ENCODE measurements around the gene PCA3. TPM values are rescaled to one million over a fixed set of nuclear protein-coding genes. Genes with fewer than 3 reads are reported as not detected.

PCA3 gene
- total RNA-seq, 1 experiment from 2014 or later, result not detected

DNA sequence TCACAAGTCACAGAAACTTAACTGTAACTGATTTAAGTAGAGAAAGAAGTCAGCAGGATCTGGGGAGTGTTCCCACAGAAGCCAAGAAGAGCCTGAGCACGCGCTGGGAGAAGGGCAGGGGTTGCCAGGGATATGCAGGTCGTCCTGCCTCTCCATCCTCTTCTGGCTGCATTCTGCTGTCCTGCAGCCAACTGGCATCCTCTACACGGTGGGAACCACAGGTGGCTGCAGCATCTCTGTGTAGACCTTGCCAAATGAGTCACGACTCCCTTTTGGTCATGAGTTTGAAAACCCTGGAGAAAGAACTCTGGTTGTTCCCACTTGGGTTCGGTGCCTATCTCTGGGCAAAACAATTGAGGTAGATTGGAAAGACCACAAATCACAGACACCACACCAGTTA lies 38.4 kb upstream of the PCA3 start (continued):
- TF ChIP-seq EGR1 (IDR thresholded peaks at IDR 0.05; ENCODE audit: low read depth) (no peak), ELF1 (IDR thresholded peaks at IDR 0.05; ENCODE audit: borderline replicate concordance, low read depth) (no peak), CEBPB (IDR thresholded peaks at IDR 0.05; ENCODE audit: low read depth) (no peak), EZH2phosphoT487 (IDR thresholded peaks at IDR 0.05; ENCODE audit: borderline replicate concordance) (no peak), SIN3A (IDR thresholded peaks at IDR 0.05; ENCODE audit: low read depth) (no peak), ZFX (IDR thresholded peaks at IDR 0.05) (no peak), CBX3 (IDR thresholded peaks at IDR 0.05; ENCODE audit: low read depth) (no peak), ZNF274 (IDR thresholded peaks at IDR 0.05; ENCODE audit: low read depth, low read length) (no peak), EZH2 (IDR thresholded peaks at IDR 0.05) (no peak), YY1 (IDR thresholded peaks at IDR 0.05; ENCODE audit: extremely low read depth, insufficient replicate concordance, low read depth, low read length) (no peak)

GRCh38 chr9:76729116-76729515 lies 35.1 kb upstream of the PCA3 start:
- H3K79me2 ChIP-seq (ENCODE audit: insufficient read depth, low read length), result no peaks in the 10 kb centered on the region
- H3K9me3 ChIP-seq (ENCODE audit: control insufficient read depth in 1 of 2, insufficient read depth in 1 of 2, low read depth in 1 of 2, low read length in 2 of 2), result no peaks in the 10 kb centered on the region
- ChIA-PET CTCF (no interaction called here), POLR2A (no interaction called here), RAD21 (ENCODE audit: low non-redundant PET in 1 of 2, low total read pairs in 2 of 2, uncharacterized antibody in 2 of 2, unreplicated experiment in 2 of 2) (no interaction called here)
- H3K36me3 ChIP-seq (ENCODE audit: control insufficient read depth in 1 of 2, insufficient read depth in 2 of 2, low read length in 2 of 2), result no peaks in the 10 kb centered on the region
- DNase-seq (ENCODE audit: low read depth, low spot score) (no peak), ATAC-seq (no peak)
- no peak overlapping the region for H2AFZ ChIP-seq (ENCODE audit: low read depth, low read length, poor library complexity, severe bottlenecking)
- TF ChIP-seq RAD21 (IDR thresholded peaks at IDR 0.05; ENCODE audit: low read depth) (no peak), JUND (IDR thresholded peaks at IDR 0.05) (no peak), CTCF (IDR thresholded peaks at IDR 0.05 in 2 of 3, conservative IDR thresholded peaks at IDR 0.05 in 1 of 3; ENCODE audit: borderline replicate concordance in 1 of 3, insufficient read depth in 1 of 3, low read depth in 2 of 3, low read length in 2 of 3) (no peak), CBX3 (IDR thresholded peaks at IDR 0.05; ENCODE audit: low read depth) (no peak)
- no peak overlapping the region for H3K4me3 ChIP-seq (replicated peaks in 1 of 2; ENCODE audit: low read depth in 1 of 2, low read length in 2 of 2)
- intact Hi-C loops (cut with micrococcal nuclease), result no loop called here
- no peaks in the 10 kb centered on the region for H4K20me1 ChIP-seq (ENCODE audit: insufficient read depth)
- no peaks in the 10 kb centered on the region for H3K4me1 ChIP-seq (ENCODE audit: control insufficient read depth in 1 of 2, insufficient read depth in 2 of 2, low read length in 2 of 2)
- H3K27me3 ChIP-seq (ENCODE audit: insufficient read depth, low read length), result 0 out of 2 replicates have a peak, but pooled peaks cover 11% of the 10 kb centered on the region
- H3K9ac ChIP-seq (ENCODE audit: low read length), result no peak overlapping the region
- no TSS peak for BruUV-seq (replicated peaks)
- no peak overlapping the region for H3K27ac ChIP-seq (ENCODE audit: low read depth, low read length)
- H3K9me2 ChIP-seq (ENCODE audit: insufficient read depth), result no peaks in the 10 kb centered on the region
- H3K4me2 ChIP-seq (ENCODE audit: low read length), result no peak overlapping the region
